ENCODE results near the gene APOL1.

GRCh38 chr22:36274531-36274930 is 21.6 kb downstream of the APOL1 start:
- TF ChIP-seq, protein P1, sequence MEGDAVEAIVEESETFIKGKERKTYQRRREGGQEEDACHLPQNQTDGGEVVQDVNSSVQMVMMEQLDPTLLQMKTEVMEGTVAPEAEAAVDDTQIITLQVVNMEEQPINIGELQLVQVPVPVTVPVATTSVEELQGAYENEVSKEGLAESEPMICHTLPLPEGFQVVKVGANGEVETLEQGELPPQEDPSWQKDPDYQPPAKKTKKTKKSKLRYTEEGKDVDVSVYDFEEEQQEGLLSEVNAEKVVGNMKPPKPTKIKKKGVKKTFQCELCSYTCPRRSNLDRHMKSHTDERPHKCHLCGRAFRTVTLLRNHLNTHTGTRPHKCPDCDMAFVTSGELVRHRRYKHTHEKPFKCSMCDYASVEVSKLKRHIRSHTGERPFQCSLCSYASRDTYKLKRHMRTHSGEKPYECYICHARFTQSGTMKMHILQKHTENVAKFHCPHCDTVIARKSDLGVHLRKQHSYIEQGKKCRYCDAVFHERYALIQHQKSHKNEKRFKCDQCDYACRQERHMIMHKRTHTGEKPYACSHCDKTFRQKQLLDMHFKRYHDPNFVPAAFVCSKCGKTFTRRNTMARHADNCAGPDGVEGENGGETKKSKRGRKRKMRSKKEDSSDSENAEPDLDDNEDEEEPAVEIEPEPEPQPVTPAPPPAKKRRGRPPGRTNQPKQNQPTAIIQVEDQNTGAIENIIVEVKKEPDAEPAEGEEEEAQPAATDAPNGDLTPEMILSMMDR (conservative IDR thresholded peaks at IDR 0.05 in 1 of 2, IDR thresholded peaks at IDR 0.05 in 1 of 2; ENCODE audit: low read depth in 1 of 2, low read length in 2 of 2), result no peak
- no peak for TF ChIP-seq EZH2 (IDR thresholded peaks at IDR 0.05; ENCODE audit: low read length, missing control alignments)
